ENCODE data around the gene FBXO31.
A peak's percentile ranks its signal among the peaks of the same experiment; 100 is the strongest.

- TF ChIP-seq MTA3 (IDR thresholded peaks at IDR 0.05; ENCODE audit: borderline replicate concordance, low read length) (no peak), TBL1XR1 (IDR thresholded peaks at IDR 0.05; ENCODE audit: low read depth, low read length) (no peak), RAD21 (IDR thresholded peaks at IDR 0.05; ENCODE audit: insufficient read depth, low read depth, low read length) (peak; percentile 69), JUND (IDR thresholded peaks at IDR 0.05; ENCODE audit: low read depth, low read length) (no peak), FOS (IDR thresholded peaks at IDR 0.05; ENCODE audit: borderline replicate concordance, extremely low read depth, insufficient read length) (no peak), CTCF (IDR thresholded peaks at IDR 0.05 in 2 of 3, conservative IDR thresholded peaks at IDR 0.05 in 1 of 3; ENCODE audit: control insufficient read depth in 2 of 3, extremely low read depth in 1 of 3, insufficient read depth in 1 of 3, low read depth in 3 of 3, low read length in 3 of 3) (peak; percentile 77 to 84 (median 82)), EGR1 (IDR thresholded peaks at IDR 0.05; ENCODE audit: borderline replicate concordance in 1 of 2, low read depth in 2 of 2, low read length in 2 of 2) (no peak)
Observed at GRCh38 chr16:87278191-87279093, 105.1 kb downstream of the FBXO31 start.
